OCI-LY7 (cell line): ENCODE results near the gene PNLDC1. TPM values are rescaled to one million over a fixed set of nuclear protein-coding genes. Genes with fewer than 3 reads are reported as not detected.

ENCODE experiments used
- Bru-seq: library from RNA; stranded (reverse); fragments of 400-500 nt; gene quantifications from one replicate; lab custom pipeline; 2021; lab: Mats Ljungman, UMichigan
- BruChase-seq, 2 experiments: library from RNA; stranded (reverse); fragments of 400-500 nt; gene quantifications; one replicate each; lab custom pipeline; 2021; lab: Mats Ljungman, UMichigan
- BruUV-seq: library from RNA; stranded (reverse); fragments of 400-500 nt; replicated peaks from 2 replicates; lab custom pipeline; 2021; lab: Mats Ljungman, UMichigan
- CTCF ChIA-PET: fragments of 300-600 bp; sonication (Branson Sonifier 250); formaldehyde crosslinking; loops from one replicate; lab custom pipeline; 2022; ENCODE audit warnings: antibody characterized with exemption; ENCODE audit not compliant: unreplicated experiment; lab: Charles Lee
- POLR2A ChIA-PET: fragments of 300-600 bp; sonication (Branson Sonifier 250); formaldehyde crosslinking; loops from one replicate; lab custom pipeline; 2022; ENCODE audit warnings: antibody characterized with exemption; lab: Charles Lee
- DNase-seq: peaks from one replicate; pipeline ENCODE4 v3.0.0-alpha.2; 2015; ENCODE audit warnings: low spot score
- H2AFZ ChIP-seq: fragments of 200-600 bp; sonication (generic), shearing (Covaris generic); 2 replicates; pipeline ENCODE4 v1.6.1; 2014; ENCODE audit warnings: mild to moderate bottlenecking, antibody characterized with exemption, low read length, moderate library complexity
- H3K27ac ChIP-seq: fragments of 200-600 bp; sonication (generic); 2 replicates; pipeline ENCODE4 v1.5.1; 2014; ENCODE audit warnings: mixed run types, low read depth, mild to moderate bottlenecking, moderate library complexity, low read length, inconsistent platforms; ENCODE audit not compliant: poor library complexity, severe bottlenecking
- H3K36me3 ChIP-seq: fragments of 200-600 bp; sonication (generic); 2 replicates; pipeline ENCODE4 v1.6.1; 2014; ENCODE audit warnings: mild to moderate bottlenecking, antibody characterized with exemption, low read length, moderate library complexity, mixed read lengths; ENCODE audit not compliant: insufficient read depth
- H3K4me1 ChIP-seq: fragments of 200-600 bp; sonication (generic); 2 replicates; pipeline ENCODE4 v1.5.1; 2014; ENCODE audit warnings: mild to moderate bottlenecking, low read length; ENCODE audit not compliant: insufficient read depth, poor library complexity, severe bottlenecking
- H3K4me2 ChIP-seq: fragments of 200-600 bp; sonication (generic); 2 replicates; pipeline ENCODE4 v1.6.1; 2014; ENCODE audit warnings: mild to moderate bottlenecking, low read length
- H3K4me3 ChIP-seq: fragments of 200-600 bp; sonication (generic); 2 replicates; pipeline ENCODE4 v1.5.1; 2014; ENCODE audit warnings: mild to moderate bottlenecking, low read depth, low read length; ENCODE audit not compliant: poor library complexity, severe bottlenecking
- H3K79me2 ChIP-seq: fragments of 200-600 bp; sonication (generic); 2 replicates; pipeline ENCODE4 v1.6.1; 2016; ENCODE audit warnings: low read depth, mild to moderate bottlenecking, low read length, moderate library complexity, mixed read lengths; ENCODE audit not compliant: insufficient read depth
- H3K9me2 ChIP-seq: fragments of 200-600 bp; sonication (generic); 2 replicates; pipeline ENCODE4 v1.6.1; 2016; ENCODE audit warnings: mild to moderate bottlenecking, low read length, mixed read lengths; ENCODE audit not compliant: insufficient read depth
- H3K9me3 ChIP-seq: fragments of 200-600 bp; sonication (generic); 2 replicates; pipeline ENCODE4 v1.6.1; 2014; ENCODE audit warnings: mild to moderate bottlenecking, mixed run types, low read length, mixed read lengths
- H4K20me1 ChIP-seq: fragments of 200-600 bp; sonication (generic); 2 replicates; pipeline ENCODE4 v1.6.1; 2014; ENCODE audit warnings: mild to moderate bottlenecking, antibody characterized with exemption, low read length, moderate library complexity, mixed read lengths; ENCODE audit not compliant: insufficient read depth
- CTCF ChIP-seq: fragments of 200-600 bp; sonication (generic); conservative IDR thresholded peaks from 2 replicates; pipeline ENCODE4 v1.5.1; 2014; ENCODE audit warnings: mild to moderate bottlenecking, antibody characterized with exemption, low read length, moderate library complexity, mixed read lengths
- EZH2phosphoT487 ChIP-seq: fragments of 200-600 bp; sonication (generic); IDR thresholded peaks from 2 replicates; pipeline ENCODE4 v1.6.1; 2018; ENCODE audit warnings: low read depth, borderline replicate concordance, mild to moderate bottlenecking, mixed run types, antibody characterized with exemption, low read length, moderate library complexity, mixed read lengths
- intact Hi-C: fragments of 100-400 bp; cut with micrococcal nuclease; formaldehyde crosslinking; loops from one replicate; pipeline ENCODE4 v1.10.0; 2022; ENCODE audit not compliant: unreplicated experiment
- long read RNA-seq: library from polyadenylated mRNA; stranded (forward); transcript quantifications from one replicate; pipeline ENCODE4 v2.0.0, GENCODE V29; 2022
- total RNA-seq, 2 experiments: library from RNA; depleted of rRNA in 1 of 2; stranded (reverse); fragments of >200 nt in 1 of 2; shearing (Covaris generic) in 1 of 2; gene quantifications; 2 replicates each; pipeline ENCODE4 v1.2.3, GENCODE V29; 2014 to 2022

PNLDC1 gene
- not detected in 2 replicates for total RNA-seq (2014; rRNA removed; shearing (Covaris generic))
- total RNA-seq (2022), result not detected in 2 replicates
- percentile 25 among the genes with signal in this experiment for Bru-seq, nascent RNA
- BruChase-seq, experiment 1, labeled RNA remaining after a 6-hour chase, result percentile 35 among the genes with signal in this experiment
- percentile 37 among the genes with signal in this experiment for BruChase-seq, experiment 2, labeled RNA remaining after a 2-hour chase
- long read RNA-seq, result 0 reads

GRCh38 chr6:159800141-159800865 lies at the start of gene PNLDC1:
Gene PNLDC1, plus strand, starts transcription at chr6:159800276. Its CDS starts 32 bp downstream, at chr6:159800308.
- ChIA-PET CTCF (no interaction called here), POLR2A (interaction anchor here (0.5 to 2.2 kb wide), 2 partner anchors 12 kb away, joined by 4 to 9 read pairs; no protein-coding TSS in a partner anchor)
- Histone ChIP-seq H3K9me3 (no peaks in the 10 kb centered on the region), H3K4me3 (no peak within 1 kb of the TSS), H3K27ac (no peak within 1 kb of the TSS), H3K9me2 (no peaks in the 10 kb centered on the region), H2AFZ (no peak within 1 kb of the TSS), H3K79me2 (peaks cover 18% of the 10 kb centered on the region; the same call in 1 of the 2 replicates), H3K36me3 (peaks cover 42% of the 10 kb centered on the region), H4K20me1 (no peaks in the 10 kb centered on the region), H3K4me2 (no peak within 1 kb of the TSS), H3K4me1 (peaks cover 25% of the 10 kb centered on the region)
- no peak for TF ChIP-seq CTCF
- no peak for TF ChIP-seq EZH2phosphoT487
- BruUV-seq, result no TSS peak
- intact Hi-C loops, result no loop called here
- DNase-seq, result no peak

GRCh38 chr6:159751448-159751847 lies 48.6 kb upstream of the PNLDC1 start:
- H3K36me3 ChIP-seq, result peaks cover 100% of the 10 kb centered on the region
- no peak overlapping the region for H3K4me3 ChIP-seq
- no TSS peak for BruUV-seq

More at GRCh38 chr6:159751448-159751847, 48.6 kb upstream of the PNLDC1 start:
- no peak overlapping the region for H2AFZ ChIP-seq
- H3K4me1 ChIP-seq, result no peaks in the 10 kb centered on the region
- ChIA-PET POLR2A (interaction anchor here (1.0 to 2.6 kb wide), 3 partner anchors 8 to 10 kb away, joined by 3 to 10 read pairs (median 4); partner anchors contain the start of gene ACAT2), CTCF (no interaction called here)
- H3K79me2 ChIP-seq, result peaks cover 27% of the 10 kb centered on the region; the same call in 1 of the 2 replicates
- H3K9me3 ChIP-seq, result no peaks in the 10 kb centered on the region
- H3K9me2 ChIP-seq, result no peaks in the 10 kb centered on the region
- no peak for DNase-seq
- no peak overlapping the region for H3K4me2 ChIP-seq
- H3K27ac ChIP-seq, result no peak overlapping the region
- intact Hi-C loops, result no loop called here
- 0 out of 2 replicates have a peak, but pooled peaks cover 7% of the 10 kb centered on the region for H4K20me1 ChIP-seq
- no peak for TF ChIP-seq CTCF
- TF ChIP-seq EZH2phosphoT487, result no peak
